ENCODE measurements around the gene LRRC57.
"Not testable (repeated sequence)": the region's sequence is repeated elsewhere in the genome, so short reads cannot be mapped to it uniquely, and the experiment has no call there.

The LRRC57 gene

DNA sequence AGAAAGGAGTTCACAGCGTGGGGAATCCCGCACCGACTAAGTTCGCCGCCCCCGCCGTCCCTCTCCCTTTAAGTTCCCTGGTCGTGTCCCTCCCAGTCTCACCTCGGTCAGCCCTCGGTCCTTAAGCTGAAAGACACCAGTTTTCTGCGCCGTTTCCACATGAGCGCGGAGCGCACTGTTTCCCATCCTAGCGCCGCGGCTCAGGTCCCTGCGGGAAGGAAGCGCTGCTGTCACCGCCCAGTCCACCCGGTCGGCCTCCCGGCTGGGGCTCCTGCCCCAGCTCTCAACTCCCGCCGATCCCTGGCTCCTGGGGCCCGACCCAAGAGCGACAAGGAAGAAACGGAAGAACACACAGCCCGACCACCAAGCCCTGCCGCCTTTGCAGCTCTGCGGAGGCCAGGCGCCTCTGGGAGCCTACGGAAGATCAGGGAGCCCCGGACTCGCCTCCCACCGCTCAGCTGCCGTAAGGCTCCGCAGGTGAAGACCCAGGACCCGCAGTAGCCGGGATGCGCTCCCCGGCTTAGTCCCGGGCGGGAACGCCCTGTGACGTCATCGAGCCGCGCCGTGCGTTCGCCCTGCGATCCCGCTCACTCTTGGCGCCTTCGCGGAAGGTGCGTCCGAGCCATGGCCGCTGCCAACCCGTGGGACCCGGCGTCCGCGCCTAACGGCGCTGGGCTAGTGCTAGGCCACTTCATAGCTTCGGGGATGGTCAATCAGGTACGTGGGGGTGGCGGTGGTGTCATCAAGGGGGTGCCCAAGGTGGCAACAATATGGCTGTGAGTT lies at the start of gene LRRC57, which contains the start of gene HAUS2:
Gene LRRC57, minus strand, starts transcription at position 545 of the 783 bp plus-strand sequence. Its CDS starts 359 bp downstream, at position 186.
Gene HAUS2, plus strand, starts transcription at position 590 of the 783 bp plus-strand sequence. Its CDS starts 35 bp downstream, at position 625.
- peak; percentile 67 for DNase-seq

DNA sequence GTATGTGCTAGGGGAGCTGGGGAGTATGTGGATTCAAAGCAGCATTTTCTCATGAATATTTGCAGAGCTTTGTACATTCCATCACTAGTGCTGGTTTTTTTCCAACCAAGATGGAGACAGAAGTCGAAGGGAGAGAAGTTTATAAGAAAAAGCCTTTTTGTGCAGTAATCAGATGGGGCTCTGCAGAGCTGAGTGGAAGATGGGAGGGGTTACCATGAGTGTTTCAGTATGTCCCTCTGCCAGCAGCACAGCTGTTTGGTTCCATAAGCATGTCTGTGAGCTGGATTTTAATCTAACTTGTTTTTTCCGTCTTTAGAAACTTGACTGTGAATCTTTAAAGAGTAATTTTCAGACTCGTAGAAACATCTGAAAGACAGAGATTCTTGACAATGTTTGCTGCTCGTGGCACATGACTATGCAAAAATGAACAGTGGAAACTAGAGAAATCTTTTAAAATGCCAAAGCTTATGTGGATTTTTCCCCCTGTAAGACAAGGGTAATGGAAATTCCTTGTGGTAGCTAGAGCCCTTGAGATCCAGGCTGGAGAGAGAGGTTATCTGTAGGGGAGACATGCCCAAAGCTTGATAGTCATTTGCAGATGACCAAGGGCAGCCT lies 47.1 kb upstream of the LRRC57 start:
- no peak for DNase-seq

DNA sequence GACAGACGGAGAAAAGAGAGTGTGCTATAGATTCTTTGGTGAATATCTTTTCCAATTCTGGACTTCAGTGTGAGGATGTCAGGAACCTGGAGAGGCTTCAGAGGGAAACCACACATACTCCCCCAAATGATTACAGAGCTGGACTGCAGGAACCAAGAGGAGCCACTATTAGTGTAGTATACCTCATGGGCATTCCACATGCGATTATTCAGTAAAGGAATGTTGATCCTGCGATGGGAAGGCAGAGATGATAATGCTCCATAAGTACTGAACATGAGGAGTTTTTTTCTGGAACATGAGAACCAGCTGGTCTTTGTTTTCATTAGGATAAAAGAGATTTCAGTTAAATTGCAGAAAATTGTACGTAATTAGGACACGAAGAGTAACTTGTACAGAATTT lies 45.5 kb upstream of the LRRC57 start:
- DNase-seq, result peak; percentile 2

DNA sequence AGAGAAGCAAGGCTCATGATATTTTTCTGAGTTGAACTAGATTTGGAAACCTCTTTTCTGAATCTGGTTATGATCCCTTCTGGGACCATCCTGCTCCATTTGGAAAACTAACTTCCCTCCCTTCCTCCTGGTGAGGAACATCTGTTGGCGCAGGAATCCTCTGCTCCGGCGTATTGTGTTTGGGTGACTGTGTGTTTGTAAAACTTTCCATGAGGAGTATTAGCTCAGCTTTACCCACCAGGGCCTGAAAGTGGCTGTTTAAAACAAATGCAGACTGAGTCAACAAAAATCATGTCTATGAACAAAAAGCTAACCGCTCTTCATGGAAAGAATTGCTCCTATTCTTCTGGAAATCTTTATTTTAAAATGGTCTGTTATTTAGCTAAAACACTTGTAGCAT lies 44.5 kb upstream of the LRRC57 start:
- DNase-seq, result no peak

- DNase-seq, result no peak
Measured at GRCh38 chr15:42592716-42593115, 44.1 kb upstream of the LRRC57 start.

DNA sequence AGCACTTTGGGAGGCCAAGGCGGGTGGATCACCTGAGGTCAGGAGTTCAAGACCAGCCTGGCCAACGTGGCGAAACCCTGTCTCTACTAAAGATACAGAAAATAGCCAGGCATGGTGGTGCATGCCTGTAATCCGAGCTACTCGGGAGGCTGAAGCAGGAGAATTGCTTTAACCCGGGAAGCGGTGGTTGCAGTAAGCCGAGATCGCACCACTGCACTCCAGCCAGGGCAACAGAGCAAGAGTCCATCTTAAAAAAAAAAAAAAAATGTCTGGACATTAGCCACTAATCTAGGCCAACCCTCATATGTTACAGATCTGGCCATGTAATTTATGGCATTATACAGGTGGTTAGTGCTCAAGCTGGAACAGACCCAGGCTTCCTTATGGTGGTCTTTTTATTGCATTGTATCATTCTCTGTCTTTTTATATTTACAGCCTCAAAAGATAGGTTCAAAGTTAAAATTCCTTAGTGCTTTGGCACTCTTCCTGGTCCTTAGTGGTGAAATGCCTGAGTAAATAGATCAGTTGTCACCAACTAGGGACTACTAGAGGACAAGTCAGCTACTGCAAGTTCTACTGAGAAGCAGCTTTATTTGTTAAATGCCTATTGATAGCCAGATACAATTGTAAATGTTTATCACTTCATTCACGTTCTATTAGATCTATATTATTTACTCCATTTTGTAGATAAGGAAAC lies 42.8 kb upstream of the LRRC57 start:
- DNase-seq, result no peak

DNA sequence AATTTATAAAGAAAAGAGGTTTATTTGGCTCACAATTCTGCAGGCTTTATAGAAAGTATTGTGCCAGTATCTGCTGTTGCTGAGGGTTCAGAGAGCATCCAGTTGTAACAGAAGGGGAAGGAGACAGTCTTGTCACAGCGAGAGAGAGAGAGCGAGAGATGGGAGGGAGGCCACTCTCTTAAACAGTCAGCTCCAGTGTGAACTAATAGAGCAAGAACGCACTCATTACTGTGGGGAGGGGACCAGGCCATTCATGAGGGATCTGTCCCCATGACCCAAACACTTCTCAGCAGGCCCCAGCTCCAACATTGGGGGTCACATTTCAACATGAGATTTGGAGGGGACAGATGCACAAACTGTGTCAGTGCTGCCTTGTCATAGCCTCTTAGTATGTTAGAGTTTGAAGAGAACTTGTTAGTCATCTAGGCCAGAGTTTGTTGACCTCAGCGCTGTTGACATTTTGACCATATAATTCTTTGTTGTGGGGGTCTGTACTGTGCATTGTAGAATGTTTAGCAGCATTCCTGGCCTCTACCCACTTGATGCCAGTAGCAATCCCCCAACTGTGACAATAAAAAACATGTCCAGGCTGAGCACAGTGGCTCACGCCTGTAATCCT lies 42.1 kb upstream of the LRRC57 start:
- DNase-seq, result no peak

DNA sequence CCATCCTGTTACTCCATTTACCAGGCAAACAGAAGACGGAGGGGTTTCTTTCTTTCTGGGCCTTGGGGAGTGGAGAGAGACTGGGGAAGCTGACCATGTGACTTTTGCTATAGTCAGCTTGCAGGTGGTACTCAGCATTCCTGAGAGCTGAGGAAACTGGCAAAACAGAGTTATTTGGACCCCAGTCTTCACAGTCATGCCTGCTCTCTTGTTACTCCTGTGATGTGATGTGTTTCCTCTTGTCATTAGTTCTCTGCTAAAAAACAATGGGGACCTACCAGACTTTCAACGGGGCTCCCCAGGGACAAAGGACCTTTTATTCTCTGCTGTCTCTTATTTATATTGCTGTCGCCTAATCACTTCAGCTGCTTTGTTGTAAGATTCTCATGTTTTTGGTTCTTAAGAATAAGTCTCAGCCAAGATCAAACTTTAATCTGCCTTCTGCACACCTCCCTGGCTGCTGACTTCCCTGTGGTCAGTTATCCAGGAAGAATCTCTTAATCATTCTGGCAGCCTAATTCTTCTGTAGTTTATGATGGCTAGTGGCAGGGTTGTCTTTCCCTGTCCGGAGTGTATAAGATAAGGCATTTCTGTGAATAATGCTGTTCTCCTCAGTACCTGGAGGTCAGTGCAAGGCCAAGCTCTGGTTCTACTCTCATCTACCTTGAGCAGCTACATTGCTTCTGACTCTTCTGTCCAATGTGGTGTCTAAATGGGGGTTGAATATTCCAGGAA lies 35.6 kb upstream of the LRRC57 start:
- peak; percentile 2 for DNase-seq

GRCh38 chr15:42582569-42583375 lies 34.2 kb upstream of the LRRC57 start:
- DNase-seq, result no peak

GRCh38 chr15:42581272-42581730 lies 32.7 kb upstream of the LRRC57 start:
- DNase-seq, result peak; percentile 2

DNA sequence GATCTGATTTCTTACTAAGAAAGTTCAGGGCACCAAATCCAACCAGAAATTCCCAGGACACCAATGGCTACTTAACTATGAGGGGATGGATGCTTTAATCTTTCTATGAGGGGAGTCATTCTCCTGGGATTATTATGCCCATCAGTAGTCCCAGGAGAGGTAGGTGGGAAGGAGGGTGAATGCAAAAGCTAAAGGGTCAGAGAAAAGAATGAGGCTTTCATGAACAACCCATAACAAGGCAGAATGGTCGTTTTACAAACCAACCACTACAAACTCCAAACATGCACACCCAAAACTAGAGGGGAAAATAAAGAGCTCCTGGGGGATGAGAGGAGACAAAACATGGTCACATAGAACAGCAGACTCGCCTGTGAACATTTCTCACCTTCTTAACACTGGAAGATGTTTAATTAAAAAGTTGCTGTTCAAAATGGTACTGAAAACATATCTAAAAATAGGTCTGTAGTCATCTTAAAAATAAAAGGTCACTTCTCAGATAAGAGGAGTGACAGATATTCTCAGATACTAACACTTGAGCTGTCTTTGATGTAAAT lies 30.5 kb upstream of the LRRC57 start:
- DNase-seq, result no peak

DNA sequence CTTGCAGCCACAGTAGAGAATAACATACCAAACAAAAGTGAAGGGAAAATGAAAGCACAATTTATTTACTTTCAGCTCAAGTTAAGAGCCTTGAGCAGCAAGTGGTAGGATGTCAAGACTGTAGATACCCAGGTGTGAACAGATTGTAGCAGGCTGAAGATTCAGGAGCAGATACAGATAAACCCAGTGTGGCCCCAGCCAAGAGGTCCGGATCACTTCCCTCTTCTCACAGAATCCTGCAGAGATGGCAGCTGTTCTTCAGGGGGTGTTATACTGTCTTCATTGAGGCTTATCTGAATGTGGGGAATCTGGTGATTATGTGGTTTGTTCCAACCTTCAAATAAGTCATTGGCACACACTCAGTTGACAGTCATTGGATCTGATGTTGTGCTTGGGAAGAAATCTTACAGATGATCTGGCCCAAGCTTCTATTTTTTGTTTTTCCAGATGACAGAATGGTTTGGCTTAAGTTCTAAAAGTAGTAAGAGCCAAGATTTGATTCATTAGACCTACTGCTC lies 29.0 kb upstream of the LRRC57 start:
- no peak for DNase-seq

- no peak for DNase-seq
Measured at GRCh38 chr15:42576776-42577175, 28.2 kb upstream of the LRRC57 start.

DNA sequence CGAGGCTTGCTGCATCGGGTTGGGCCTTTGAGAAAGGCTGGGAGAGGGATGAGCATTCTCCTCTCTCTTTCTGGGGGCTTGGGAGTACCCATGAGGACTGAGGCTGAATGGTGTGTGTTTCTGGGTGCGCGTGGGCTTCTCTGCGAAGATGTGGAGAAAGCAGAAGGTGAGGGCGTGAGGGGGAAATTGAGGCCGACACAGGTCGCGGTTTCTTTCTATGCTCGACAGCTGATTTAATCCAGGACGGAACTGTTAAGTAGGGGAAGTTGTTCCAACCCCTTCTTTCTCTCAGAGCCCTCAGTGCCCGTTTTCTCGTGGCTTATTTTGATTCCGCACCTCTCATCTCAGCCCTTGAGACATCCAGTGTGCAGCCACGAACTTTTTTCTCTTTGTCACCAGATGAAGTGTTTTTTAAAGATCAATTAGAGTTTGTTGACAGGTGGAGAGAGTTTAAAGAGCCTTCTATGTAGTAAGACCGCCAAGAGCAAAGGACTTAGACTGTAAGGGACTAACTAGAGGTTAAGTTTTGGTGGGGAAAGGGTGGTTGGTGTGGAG lies 27.5 kb upstream of the LRRC57 start:
- DNase-seq, result no peak

DNA sequence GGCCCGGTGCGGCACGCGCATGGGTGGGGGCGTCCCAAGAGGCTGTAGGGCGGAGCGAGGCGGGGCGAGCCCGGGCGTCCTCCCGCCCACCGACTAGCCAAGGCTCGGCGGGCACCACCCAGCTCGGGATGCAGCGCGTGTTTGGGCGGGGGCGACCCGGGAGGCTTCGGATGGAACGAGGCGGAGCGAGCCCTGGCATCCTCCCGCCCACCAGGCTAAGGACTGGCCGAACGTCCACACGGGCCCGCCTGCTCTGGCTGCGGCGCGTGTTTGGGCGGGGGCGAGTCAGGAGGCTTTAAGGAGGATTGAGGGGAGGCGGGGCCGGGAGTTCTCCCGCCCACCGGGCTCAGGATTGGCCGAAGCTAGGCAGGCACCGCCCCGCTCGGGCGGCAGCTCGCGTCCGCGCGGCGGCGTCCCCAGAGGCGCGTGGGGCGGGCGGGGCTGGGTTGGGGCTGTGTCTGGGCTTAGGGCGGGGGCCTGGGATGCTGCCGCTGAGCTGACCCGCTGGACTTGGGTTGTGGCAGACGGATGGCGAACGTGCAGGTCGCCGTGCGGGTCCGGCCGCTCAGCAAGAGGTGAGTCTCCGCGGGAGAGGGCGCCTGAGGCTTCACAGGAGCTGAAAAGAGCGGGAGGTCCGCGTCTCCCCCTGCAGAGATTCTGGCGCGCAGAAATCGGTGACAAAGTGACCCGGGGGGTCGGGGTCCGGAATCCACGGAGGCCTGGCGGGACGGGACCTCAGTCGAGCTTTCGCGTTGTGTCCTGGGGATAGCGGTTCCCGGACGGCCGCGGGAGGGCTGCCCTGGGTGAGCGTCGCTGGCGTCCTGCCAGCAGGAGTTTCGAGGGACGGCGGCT lies 26.8 kb upstream of the LRRC57 start, which contains the start of gene STARD9:
Gene STARD9, plus strand, starts transcription at position 419 of the 852 bp plus-strand sequence. Its CDS starts 110 bp downstream, at position 529.
- peak; percentile 84 for DNase-seq

DNA sequence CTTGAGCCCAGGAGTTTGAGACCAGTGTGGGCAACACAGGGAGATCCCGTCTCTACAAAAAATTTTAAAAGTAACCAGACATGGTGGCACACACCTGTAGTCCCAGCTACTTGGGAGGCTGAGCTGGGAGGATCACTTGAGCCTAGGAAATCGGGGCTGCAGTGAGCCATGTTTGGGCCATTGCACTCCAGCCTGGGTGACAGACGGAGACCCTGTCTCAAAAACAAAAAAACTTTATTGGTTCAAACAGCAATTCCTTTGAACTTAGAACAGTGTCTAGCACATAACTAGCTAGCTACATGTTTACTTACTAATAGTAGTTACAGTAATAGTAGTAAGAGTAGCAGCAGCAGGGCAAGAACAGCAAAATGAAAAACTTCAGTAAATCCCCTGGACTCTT lies 10.1 kb upstream of the LRRC57 start:
- DNase-seq, result no peak

DNA sequence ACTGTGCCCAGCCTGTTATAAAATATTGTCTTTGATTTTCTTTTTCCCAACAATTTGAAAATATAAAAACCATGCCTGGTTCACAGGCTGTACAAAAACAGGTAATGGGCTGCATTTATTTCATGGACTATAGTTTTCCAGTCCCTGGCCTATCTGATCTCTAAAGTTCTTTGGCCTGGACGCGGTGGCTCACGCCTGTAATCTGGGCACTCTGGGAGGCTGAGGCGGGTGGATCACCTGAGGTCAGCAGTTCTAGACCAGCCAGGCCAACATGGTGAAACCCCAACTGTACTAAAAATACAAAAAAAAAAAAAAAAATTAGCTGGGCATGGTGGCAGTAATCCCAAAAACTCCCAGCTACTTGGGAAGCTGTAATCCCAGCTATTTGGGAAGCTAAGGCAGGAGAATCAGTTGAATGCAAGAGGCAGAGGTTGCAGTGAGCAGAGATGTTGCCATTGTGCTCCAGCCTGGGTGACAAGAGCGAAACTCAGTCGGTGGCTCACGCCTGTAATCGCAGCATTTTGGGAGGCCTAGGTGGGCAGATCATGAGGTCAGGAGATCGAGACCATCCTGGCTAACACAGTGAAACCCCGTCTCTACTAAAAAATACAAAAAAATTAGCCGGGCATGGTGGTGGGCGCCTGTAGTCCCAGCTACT lies 8.1 kb upstream of the LRRC57 start:
- DNase-seq, result not testable (repeated sequence)

DNA sequence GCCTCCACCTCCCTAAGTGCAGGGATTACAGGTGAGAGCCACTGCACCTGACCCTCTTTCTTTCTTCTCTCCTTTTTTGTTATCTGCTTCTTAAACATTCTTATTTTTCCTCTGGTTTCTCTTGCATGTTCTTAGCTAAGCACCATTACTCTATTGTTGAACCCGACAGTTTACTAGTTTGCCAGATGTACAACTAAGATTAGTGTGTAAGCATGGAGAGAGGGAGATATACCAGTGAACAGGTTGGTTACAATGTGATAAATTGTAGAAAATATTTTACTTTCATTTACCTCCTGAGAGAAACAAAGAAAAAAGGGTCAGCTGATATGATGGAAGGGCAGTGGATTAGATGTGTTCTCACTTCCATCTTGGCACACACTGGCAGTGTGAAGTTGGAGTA lies 5.0 kb upstream of the LRRC57 start:
- no peak for DNase-seq

All from NCI-H226 (cell line).